ENCODE data around the gene PANK3. TPM values are rescaled to one million over a fixed set of nuclear protein-coding genes. Genes with fewer than 3 reads are reported as not detected.

PANK3 gene
- total RNA-seq, 1 donor from 2014 or later = 121 TPM

- Mint-ChIP-seq H3K36me3 (ENCODE audit: low read depth) (no peaks in the 10 kb centered on the region), H3K4me3 (no peak overlapping the region), H3K9me3 (no peaks in the 10 kb centered on the region), H3K4me1 (peaks cover 33% of the 10 kb centered on the region), H3K27ac (ENCODE audit: unreplicated experiment) (no peak overlapping the region), H3K27me3 (ENCODE audit: low read depth) (no peaks in the 10 kb centered on the region)
- no peak for TF ChIP-seq CTCF (conservative IDR thresholded peaks at IDR 0.05)
- no peak for DNase-seq (ENCODE audit: low read depth, low spot score)
Observed at GRCh38 chr5:168608821-168609220, 29.7 kb upstream of the PANK3 start.

GRCh38 chr5:168608386-168608785 is 29.2 kb upstream of the PANK3 start:
- no peak for TF ChIP-seq CTCF (conservative IDR thresholded peaks at IDR 0.05)
- H3K4me1 Mint-ChIP-seq = peaks cover 33% of the 10 kb centered on the region
- no peaks in the 10 kb centered on the region for H3K36me3 Mint-ChIP-seq (ENCODE audit: low read depth)
- H3K9me3 Mint-ChIP-seq = no peaks in the 10 kb centered on the region
- no peak for DNase-seq (ENCODE audit: low read depth, low spot score)
- no peaks in the 10 kb centered on the region for H3K27me3 Mint-ChIP-seq (ENCODE audit: low read depth)
- no peak overlapping the region for H3K4me3 Mint-ChIP-seq
- H3K27ac Mint-ChIP-seq (ENCODE audit: unreplicated experiment) = no peak overlapping the region

- DNase-seq (ENCODE audit: low read depth, low spot score) = no peak
- Mint-ChIP-seq H3K4me3 (no peak overlapping the region), H3K9me3 (no peaks in the 10 kb centered on the region), H3K27me3 (ENCODE audit: low read depth) (no peaks in the 10 kb centered on the region), H3K4me1 (peaks cover 33% of the 10 kb centered on the region), H3K27ac (ENCODE audit: unreplicated experiment) (no peak overlapping the region), H3K36me3 (ENCODE audit: low read depth) (no peaks in the 10 kb centered on the region)
- no peak for TF ChIP-seq CTCF (conservative IDR thresholded peaks at IDR 0.05)
Observed at GRCh38 chr5:168607946-168608345, 28.8 kb upstream of the PANK3 start.

DNA sequence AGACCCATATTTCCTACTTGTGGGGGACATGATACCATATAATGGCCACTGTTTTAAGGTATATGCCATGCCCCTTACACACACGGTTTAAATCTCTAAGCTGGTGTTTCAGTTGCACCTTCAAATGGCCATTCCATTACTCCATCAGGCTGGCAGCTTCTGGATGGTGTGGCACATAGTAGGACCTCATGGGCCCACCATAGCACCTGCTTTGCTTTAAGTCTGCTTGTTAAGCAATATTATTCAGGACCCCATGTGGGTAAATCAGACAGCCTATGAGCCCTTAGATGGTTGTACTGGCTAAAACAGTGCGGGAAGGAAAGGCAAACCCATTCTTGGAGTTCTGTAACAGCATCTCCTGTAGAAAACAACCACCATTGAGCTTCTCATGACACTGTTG is 27.4 kb upstream of the PANK3 start:
- H3K4me3 Mint-ChIP-seq = no peak overlapping the region
- peaks cover 29% of the 10 kb centered on the region for H3K4me1 Mint-ChIP-seq
- TF ChIP-seq CTCF (conservative IDR thresholded peaks at IDR 0.05) = no peak
- H3K36me3 Mint-ChIP-seq (ENCODE audit: low read depth) = no peaks in the 10 kb centered on the region
- H3K27me3 Mint-ChIP-seq (ENCODE audit: low read depth) = no peaks in the 10 kb centered on the region
- no peaks in the 10 kb centered on the region for H3K9me3 Mint-ChIP-seq
- H3K27ac Mint-ChIP-seq (ENCODE audit: unreplicated experiment) = no peak overlapping the region
- DNase-seq (ENCODE audit: low read depth, low spot score) = no peak

- Mint-ChIP-seq H3K36me3 (ENCODE audit: low read depth) (no peaks in the 10 kb centered on the region), H3K27ac (ENCODE audit: unreplicated experiment) (no peak overlapping the region), H3K9me3 (no peaks in the 10 kb centered on the region), H3K4me3 (no peak overlapping the region), H3K4me1 (peaks cover 36% of the 10 kb centered on the region), H3K27me3 (ENCODE audit: low read depth) (no peaks in the 10 kb centered on the region)
- no peak for DNase-seq (ENCODE audit: low read depth, low spot score)
- no peak for TF ChIP-seq CTCF (conservative IDR thresholded peaks at IDR 0.05)
Observed at GRCh38 chr5:168604436-168604835, 25.3 kb upstream of the PANK3 start.

GRCh38 chr5:168603746-168604145 is 24.6 kb upstream of the PANK3 start:
- DNase-seq (ENCODE audit: low read depth, low spot score) = no peak
- no peak for TF ChIP-seq CTCF (conservative IDR thresholded peaks at IDR 0.05)
- no peaks in the 10 kb centered on the region for H3K36me3 Mint-ChIP-seq (ENCODE audit: low read depth)
- H3K27me3 Mint-ChIP-seq (ENCODE audit: low read depth) = no peaks in the 10 kb centered on the region
- peak overlapping the region; percentile 38 for H3K27ac Mint-ChIP-seq (ENCODE audit: unreplicated experiment)
- peaks cover 34% of the 10 kb centered on the region for H3K4me1 Mint-ChIP-seq
- no peak overlapping the region for H3K4me3 Mint-ChIP-seq
- H3K9me3 Mint-ChIP-seq = no peaks in the 10 kb centered on the region
